PC-9 (cell line): ENCODE measurements around the gene B3GLCT. TPM values are rescaled to one million over a fixed set of nuclear protein-coding genes. Genes with fewer than 3 reads are reported as not detected.

Experiments
- BruUV-seq: library from RNA; stranded (reverse); fragments of 400-500 nt; replicated peaks from 2 replicates; lab custom pipeline; 2021; lab: Mats Ljungman, UMichigan
- CTCF ChIA-PET: fragments of 300-600 bp; sonication (Branson Sonifier 250); formaldehyde crosslinking; loops from one replicate; lab custom pipeline; 2022; ENCODE audit warnings: antibody characterized with exemption; lab: Charles Lee
- POLR2A ChIA-PET: fragments of 300-600 bp; sonication (Branson Sonifier 250); formaldehyde crosslinking; loops from one replicate; lab custom pipeline; 2022; ENCODE audit warnings: antibody characterized with exemption; ENCODE audit not compliant: unreplicated experiment; lab: Charles Lee
- DNase-seq, 2 experiments: peaks; one replicate each; pipeline versions ENCODE4 v3.0.0 to v3.0.0-alpha.2; 2015 to 2022; ENCODE audit warnings: mixed read lengths in 1 of 2
- H2AFZ ChIP-seq: fragments of 200-600 bp; sonication (generic); 2 replicates; pipeline ENCODE4 v1.8.1; 2017; ENCODE audit warnings: antibody characterized with exemption
- H3F3A ChIP-seq: fragments of 200-600 bp; sonication (generic); 2 replicates; pipeline ENCODE4 v1.8.1; 2017; ENCODE audit warnings: antibody characterized with exemption, mild to moderate bottlenecking, low read depth; ENCODE audit not compliant: insufficient read depth
- H3K27ac ChIP-seq: fragments of 200-600 bp; sonication (generic); 2 replicates; pipeline ENCODE4 v1.6.1; 2016; ENCODE audit warnings: mixed run types
- H3K27me3 ChIP-seq: fragments of 200-600 bp; sonication (generic); 2 replicates; pipeline ENCODE4 v1.6.1; 2016; ENCODE audit warnings: low read depth, mixed run types; ENCODE audit not compliant: insufficient read depth
- H3K36me3 ChIP-seq: fragments of 200-600 bp; sonication (generic); 2 replicates; pipeline ENCODE4 v1.6.1; 2016; ENCODE audit warnings: low read depth, mixed run types
- H3K4me1 ChIP-seq: fragments of 200-600 bp; sonication (generic); replicated peaks from 2 replicates; pipeline ENCODE4 v1.6.1; 2016; ENCODE audit warnings: mixed run types; ENCODE audit not compliant: insufficient read depth
- H3K4me2 ChIP-seq: fragments of 200-600 bp; sonication (generic); 2 replicates; pipeline ENCODE4 v1.6.1; 2017; ENCODE audit warnings: mixed run types
- H3K4me3 ChIP-seq: fragments of 200-600 bp; sonication (generic); 2 replicates; pipeline ENCODE4 v1.6.1; 2016; ENCODE audit warnings: mixed run types
- H3K79me2 ChIP-seq: fragments of 200-600 bp; sonication (generic); 2 replicates; pipeline ENCODE4 v1.6.1; 2017; ENCODE audit warnings: low read depth, mixed run types
- H3K9me2 ChIP-seq: fragments of 200-600 bp; sonication (generic); 2 replicates; pipeline ENCODE4 v1.8.1; 2017; ENCODE audit warnings: mild to moderate bottlenecking; ENCODE audit not compliant: insufficient read depth
- H3K9me3 ChIP-seq: fragments of 200-600 bp; sonication (generic); 2 replicates; pipeline ENCODE4 v1.8.1; 2016; ENCODE audit warnings: low read depth; ENCODE audit not compliant: insufficient read depth
- H4K20me1 ChIP-seq: fragments of 200-600 bp; sonication (generic); 2 replicates; pipeline ENCODE4 v1.8.1; 2017; ENCODE audit not compliant: insufficient read depth
- CTCF ChIP-seq: fragments of 200-600 bp; sonication (generic); conservative IDR thresholded peaks from 2 replicates; pipeline ENCODE4 v1.6.1; 2017; ENCODE audit warnings: mixed run types, antibody characterized with exemption, mild to moderate bottlenecking, moderate library complexity
- EZH2 ChIP-seq: fragments of 200-600 bp; sonication (generic); IDR thresholded peaks from 2 replicates; pipeline ENCODE4 v1.8.0; 2017; ENCODE audit warnings: antibody characterized with exemption, low read depth
- intact Hi-C: fragments of 100-400 bp; cut with micrococcal nuclease; formaldehyde crosslinking; loops from one replicate; pipeline ENCODE4 v1.10.0; 2022; ENCODE audit not compliant: unreplicated experiment
- total RNA-seq: library from RNA; stranded (reverse); gene quantifications from 2 replicates; pipeline ENCODE4 v1.2.3, GENCODE V29; 2021

B3GLCT gene
- total RNA-seq, 1 experiment from 2014 or later, result 5.4 TPM

- CTCF ChIA-PET, result no interaction called here
These were observed 180.9 kb downstream of the B3GLCT start for GRCh38 chr13:31380715-31381114.

More at GRCh38 chr13:31380715-31381114, 180.9 kb downstream of the B3GLCT start:
- Histone ChIP-seq H3K9me2 (no peaks in the 10 kb centered on the region), H3K36me3 (no peaks in the 10 kb centered on the region), H3K79me2 (no peaks in the 10 kb centered on the region), H3F3A (no peaks in the 10 kb centered on the region), H3K9me3 (no peaks in the 10 kb centered on the region), H3K4me2 (no peak overlapping the region), H2AFZ (no peak overlapping the region), H3K4me3 (no peak overlapping the region), H4K20me1 (no peaks in the 10 kb centered on the region), H3K27ac (no peak overlapping the region), H3K4me1 (no peaks in the 10 kb centered on the region; the same call in 1 of the 2 replicates), H3K27me3 (peaks cover 61% of the 10 kb centered on the region)
- POLR2A ChIA-PET, result no interaction called here
- intact Hi-C loops, result no loop called here
- TF ChIP-seq CTCF, result no peak
- TF ChIP-seq EZH2, result no peak
- BruUV-seq, result no TSS peak
- DNase-seq, result no peak

Other genes starting within 250 kb of the B3GLCT start
- 61.8 and 105 TPM in 2 replicates for gene HSPH1, start 38.1 kb upstream of the B3GLCT start, total RNA-seq